Body of pancreas (tissue), 4 donors: Measurements from ENCODE around the gene ZSCAN22.

ENCODE experiments used
- POLR2A ChIP-seq, 3 donors: fragments of 450-650 bp; IDR thresholded peaks; one replicate each; pipeline ENCODE4 v1.6.1; 2016; ENCODE audit warnings: antibody characterized with exemption in 3 of 3, mild to moderate bottlenecking in 2 of 3
- TF ChIP-seq, protein P1 (sequence below), 7 experiments: fragments of 450-650 bp in 4 of 7; fragments of 200-600 bp in 3 of 7; sonication (generic) in 3 of 7; IDR thresholded peaks; one replicate each; pipeline ENCODE4 v1.5.1; 2016 to 2019; ENCODE audit warnings: antibody characterized with exemption in 7 of 7

DNA sequence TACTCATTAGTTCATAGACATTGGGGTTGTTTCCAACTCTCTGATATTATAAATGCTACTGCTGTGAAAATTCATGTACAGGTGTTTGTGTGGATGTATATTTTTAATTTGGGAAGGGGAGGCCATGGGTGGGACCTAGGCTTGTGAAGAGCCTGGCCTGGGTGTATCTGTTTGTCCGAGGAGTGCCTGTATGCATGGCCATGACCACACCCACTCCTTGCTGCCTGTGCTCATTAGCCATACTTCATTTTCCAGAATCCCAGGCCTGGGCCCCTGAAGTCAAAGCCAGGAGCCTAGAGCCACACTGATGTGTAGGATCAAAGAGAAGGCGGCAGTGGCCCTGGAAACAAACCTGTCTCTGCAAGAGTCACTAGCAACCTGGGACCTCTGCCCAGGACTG lies 11.2 kb upstream of the ZSCAN22 start:
- TF ChIP-seq, protein P1, sequence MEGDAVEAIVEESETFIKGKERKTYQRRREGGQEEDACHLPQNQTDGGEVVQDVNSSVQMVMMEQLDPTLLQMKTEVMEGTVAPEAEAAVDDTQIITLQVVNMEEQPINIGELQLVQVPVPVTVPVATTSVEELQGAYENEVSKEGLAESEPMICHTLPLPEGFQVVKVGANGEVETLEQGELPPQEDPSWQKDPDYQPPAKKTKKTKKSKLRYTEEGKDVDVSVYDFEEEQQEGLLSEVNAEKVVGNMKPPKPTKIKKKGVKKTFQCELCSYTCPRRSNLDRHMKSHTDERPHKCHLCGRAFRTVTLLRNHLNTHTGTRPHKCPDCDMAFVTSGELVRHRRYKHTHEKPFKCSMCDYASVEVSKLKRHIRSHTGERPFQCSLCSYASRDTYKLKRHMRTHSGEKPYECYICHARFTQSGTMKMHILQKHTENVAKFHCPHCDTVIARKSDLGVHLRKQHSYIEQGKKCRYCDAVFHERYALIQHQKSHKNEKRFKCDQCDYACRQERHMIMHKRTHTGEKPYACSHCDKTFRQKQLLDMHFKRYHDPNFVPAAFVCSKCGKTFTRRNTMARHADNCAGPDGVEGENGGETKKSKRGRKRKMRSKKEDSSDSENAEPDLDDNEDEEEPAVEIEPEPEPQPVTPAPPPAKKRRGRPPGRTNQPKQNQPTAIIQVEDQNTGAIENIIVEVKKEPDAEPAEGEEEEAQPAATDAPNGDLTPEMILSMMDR (IDR thresholded peaks at IDR 0.05): no peak
- TF ChIP-seq POLR2A (IDR thresholded peaks at IDR 0.05): no peak
